LHCN-M2 (cell line): ENCODE data around the gene CACYBP. TPM values are rescaled to one million over a fixed set of nuclear protein-coding genes. Genes with fewer than 3 reads are reported as not detected.

Experiments used
- DNase-seq: peaks from one replicate; pipeline ENCODE4 v3.0.0-alpha.2; 2012; ENCODE audit warnings: low read depth
- polyA plus RNA-seq: library from polyadenylated mRNA; unstranded; fragments of >200 nt; gene quantifications from one replicate; pipeline ENCODE4 v1.2.1, GENCODE V29; 2012; ENCODE audit warnings: missing spikeins
- total RNA-seq: library from RNA; depleted of rRNA; stranded (reverse); fragments of >200 nt; gene quantifications from 2 replicates; pipeline ENCODE4 v1.2.3, GENCODE V29; 2014; rRNA removed

The CACYBP gene, protein sequence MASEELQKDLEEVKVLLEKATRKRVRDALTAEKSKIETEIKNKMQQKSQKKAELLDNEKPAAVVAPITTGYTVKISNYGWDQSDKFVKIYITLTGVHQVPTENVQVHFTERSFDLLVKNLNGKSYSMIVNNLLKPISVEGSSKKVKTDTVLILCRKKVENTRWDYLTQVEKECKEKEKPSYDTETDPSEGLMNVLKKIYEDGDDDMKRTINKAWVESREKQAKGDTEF
- total RNA-seq = 145 and 179 TPM in 2 replicates
- polyA plus RNA-seq = 65.9 TPM

- no peak for DNase-seq
Measured at GRCh38 chr1:174999936-175000696, at the start of gene CACYBP. Gene CACYBP (plus strand): TSS chr1:174999947. CDS start chr1:175000181, 234 bp downstream.

GRCh38 chr1:174953285-174954072, 46.3 kb upstream of the CACYBP start:
- DNase-seq = no peak

- DNase-seq = no peak
Measured at GRCh38 chr1:174954073-174954460, 45.7 kb upstream of the CACYBP start.

- DNase-seq = no peak
Measured at GRCh38 chr1:174954671-174955669, 44.8 kb upstream of the CACYBP start.

GRCh38 chr1:174956086-174956485, 43.7 kb upstream of the CACYBP start:
- DNase-seq = no peak

DNA sequence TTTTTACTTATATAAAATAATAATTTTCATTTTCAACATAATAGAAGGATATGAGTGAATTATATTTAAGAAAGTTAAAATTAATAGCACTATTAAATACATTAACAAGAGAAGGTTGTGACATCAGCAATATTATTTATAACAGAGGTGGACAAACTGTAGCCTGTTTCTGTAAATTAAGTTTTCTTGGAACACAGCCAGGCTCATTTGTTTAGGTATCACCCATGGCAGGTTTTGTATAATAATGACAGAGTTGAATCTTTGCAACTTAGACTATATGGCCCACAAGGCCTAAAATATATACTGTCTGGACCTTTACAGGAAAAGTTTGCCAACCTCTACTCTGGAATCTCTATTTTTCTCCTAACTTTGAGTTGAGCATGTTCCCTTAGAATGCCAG, 42.8 kb upstream of the CACYBP start:
- DNase-seq = no peak

GRCh38 chr1:174957829-174958228, 41.9 kb upstream of the CACYBP start:
- DNase-seq = no peak

GRCh38 chr1:174958396-174958795, 41.4 kb upstream of the CACYBP start:
- DNase-seq = no peak

GRCh38 chr1:174960362-174960761, 39.4 kb upstream of the CACYBP start:
- DNase-seq = no peak

DNA sequence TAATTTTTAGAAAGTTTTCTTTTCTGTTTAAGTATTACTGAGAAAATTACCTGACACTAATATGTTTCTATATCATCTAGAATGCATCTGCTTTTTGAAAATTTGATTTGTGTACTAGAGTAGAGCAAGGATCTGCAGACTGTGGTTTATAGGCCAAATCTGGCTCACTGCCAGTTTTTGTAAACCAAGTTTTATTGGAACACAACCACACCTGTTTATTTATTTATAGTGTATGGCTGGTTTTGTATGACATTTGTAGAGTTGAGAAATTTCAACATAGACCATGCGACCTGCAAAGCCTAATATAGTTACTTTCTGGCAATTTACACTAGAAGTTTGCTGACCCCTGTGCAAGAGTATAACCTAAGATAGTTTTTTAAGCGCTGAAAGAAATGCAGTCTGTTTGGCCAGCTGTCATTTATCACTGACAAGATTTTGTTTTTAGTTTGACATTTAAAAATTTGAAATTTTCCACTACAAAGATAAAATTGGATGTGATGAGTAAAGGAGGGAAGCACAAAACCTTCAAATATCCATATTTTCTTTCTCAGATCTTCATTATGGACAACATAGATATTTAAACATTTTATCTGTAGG, 36.1 kb upstream of the CACYBP start:
- peak; percentile 36 for DNase-seq

- DNase-seq = no peak
Measured at GRCh38 chr1:174964261-174964971, 35.3 kb upstream of the CACYBP start.

DNA sequence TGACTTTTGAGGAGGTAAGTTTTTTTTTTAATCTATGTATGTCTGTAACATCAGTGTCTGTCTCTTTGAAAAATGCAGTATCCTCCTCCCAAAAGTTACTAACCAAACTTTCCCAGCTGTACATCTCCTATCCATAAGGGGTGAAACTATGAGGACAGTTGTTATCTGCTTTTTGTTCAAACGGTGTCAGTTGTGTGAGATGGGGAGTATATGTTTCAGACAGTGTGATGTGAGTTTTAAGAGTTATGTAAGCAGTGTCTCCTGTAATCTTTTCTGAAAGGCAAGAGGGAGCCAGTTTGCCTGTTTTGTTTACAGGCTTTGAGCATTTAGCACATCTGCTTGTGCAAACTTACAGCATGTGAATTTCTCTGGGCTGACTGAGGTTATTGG, 34.8 kb upstream of the CACYBP start:
- DNase-seq = no peak

DNA sequence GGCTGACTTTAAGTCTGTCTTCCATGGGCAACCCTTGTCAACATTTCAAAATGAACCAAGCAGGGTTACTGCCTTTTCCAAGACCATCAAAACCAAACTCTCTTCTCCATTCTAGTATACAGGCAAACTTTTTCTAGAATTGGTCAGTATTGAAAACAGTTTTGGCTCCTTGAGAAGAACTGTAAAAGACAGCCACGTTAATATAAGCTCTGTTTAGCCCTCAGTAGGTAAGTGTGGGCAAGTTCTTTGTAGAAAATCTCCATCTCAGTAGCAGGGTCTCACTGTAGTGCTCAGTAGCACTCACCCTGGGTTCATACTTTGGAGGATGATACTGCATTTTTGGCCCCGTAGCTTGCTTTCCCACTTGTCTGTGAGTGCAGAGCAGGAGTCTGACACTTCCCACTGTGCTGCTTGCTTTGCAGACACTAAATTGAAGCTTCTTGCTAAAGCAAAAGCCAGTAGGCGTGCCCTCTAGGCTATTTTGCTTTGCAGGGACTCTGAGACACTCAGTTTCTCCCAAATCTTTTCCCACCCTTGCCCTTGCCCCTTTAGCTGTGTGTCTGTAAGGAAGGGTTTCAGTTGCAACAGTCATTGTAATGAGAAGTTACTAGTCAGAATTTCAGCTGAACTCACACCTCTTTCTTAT, 34.3 kb upstream of the CACYBP start:
- no peak for DNase-seq

DNA sequence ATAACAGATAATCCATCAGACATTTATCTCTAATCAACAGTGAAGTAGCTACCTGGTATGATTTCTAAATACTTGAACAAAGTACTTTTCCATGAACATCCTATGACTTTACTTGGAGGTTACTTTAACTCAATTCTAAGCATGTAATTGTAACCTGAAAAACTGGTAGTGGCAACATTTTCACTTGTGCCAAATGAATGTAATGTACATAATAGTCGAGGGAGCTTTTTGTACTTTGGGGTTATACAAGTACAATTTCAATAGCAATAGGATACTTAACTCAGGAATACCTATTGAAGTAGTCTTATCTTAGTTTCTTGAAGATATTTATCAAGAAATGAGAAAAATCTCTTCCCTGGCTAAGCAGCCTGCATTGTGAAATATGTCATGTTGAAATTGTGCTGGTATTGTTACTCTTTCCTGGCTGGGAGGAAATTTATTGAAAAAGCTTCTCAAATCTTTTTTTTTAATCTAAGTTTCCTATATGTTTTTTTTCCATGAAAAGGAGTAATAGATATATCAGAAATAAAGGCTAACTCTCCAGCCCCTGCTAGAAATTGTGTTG, 33.7 kb upstream of the CACYBP start:
- no peak for DNase-seq

- DNase-seq = no peak
Measured at GRCh38 chr1:174967845-174968705, 31.7 kb upstream of the CACYBP start.

GRCh38 chr1:174968750-174969244, 30.9 kb upstream of the CACYBP start:
- DNase-seq = peak; percentile 88

GRCh38 chr1:174969977-174970376, 29.8 kb upstream of the CACYBP start:
- no peak for DNase-seq

DNA sequence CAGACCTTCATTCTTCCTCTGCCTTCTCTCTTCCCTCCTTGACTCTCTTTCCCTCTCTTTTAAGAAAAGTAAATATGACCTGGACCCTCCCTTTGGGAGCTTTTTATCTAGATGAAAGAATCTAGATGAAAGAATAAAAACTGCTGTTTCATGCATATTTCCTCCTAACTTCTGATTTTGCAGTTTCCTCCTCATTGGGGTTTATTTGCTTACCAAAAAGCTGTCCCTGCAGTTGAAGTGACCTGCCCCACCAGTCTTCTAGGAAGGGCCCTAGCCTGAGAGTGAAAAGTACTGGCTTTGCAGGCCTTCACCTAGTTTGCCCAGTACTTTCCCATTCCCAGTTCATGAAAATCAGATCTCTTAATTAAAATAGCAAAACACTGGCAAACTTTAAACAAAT, 28.3 kb upstream of the CACYBP start:
- no peak for DNase-seq
